ENCODE results near the gene FAM209B.

GRCh38 chr20:56488566-56488965, 44.5 kb upstream of the FAM209B start:
- TF ChIP-seq CTCF (IDR thresholded peaks at IDR 0.05; ENCODE audit: low read depth, low read length, poor library complexity, severe bottlenecking) (no peak), EZH2phosphoT487 (IDR thresholded peaks at IDR 0.05; ENCODE audit: borderline replicate concordance, low read length) (no peak)

Data from DOHH2 (cell line).